Spleen (tissue), 11 donors: Measurements from ENCODE around the gene CYGB. TPM values are rescaled to one million over a fixed set of nuclear protein-coding genes. Genes with fewer than 3 reads are reported as not detected.

Experiments
- DNase-seq: peaks from one replicate; pipeline ENCODE4 v3.0.0-alpha.2; 2020
- H3K27ac ChIP-seq, 8 donors: fragments of 200-600 bp; sonication (generic) in 7 of 8; 1 replicate in 4 of 8; 2 replicates in 4 of 8; pipeline versions ENCODE4 v1.5.0 to v1.8.0; 2016 to 2021; ENCODE audit warnings: inconsistent platforms in 4 of 8, mild to moderate bottlenecking in 4 of 8, moderate library complexity in 1 of 8
- H3K27me3 ChIP-seq, 7 donors: fragments of 200-600 bp; sonication (generic) in 6 of 7; replicated peaks in 1 of 7; 1 replicate in 4 of 7; 2 replicates in 3 of 7; pipeline versions ENCODE4 v1.5.0 to v1.8.0; 2016 to 2021; ENCODE audit warnings: inconsistent platforms in 3 of 7, mild to moderate bottlenecking in 1 of 7
- H3K36me3 ChIP-seq, 6 donors: fragments of 200-600 bp; sonication (generic) in 5 of 6; 1 replicate in 4 of 6; 2 replicates in 2 of 6; pipeline versions ENCODE4 v1.5.0 to v1.8.0; 2016 to 2021; ENCODE audit warnings: inconsistent platforms in 2 of 6
- H3K4me1 ChIP-seq, 6 donors: fragments of 200-600 bp; sonication (generic) in 5 of 6; 1 replicate in 3 of 6; 2 replicates in 3 of 6; pipeline versions ENCODE4 v1.5.0 to v1.8.0; 2016 to 2021; ENCODE audit warnings: inconsistent platforms in 3 of 6
- H3K4me3 ChIP-seq, 8 donors: fragments of 200-600 bp; sonication (generic) in 7 of 8; 1 replicate in 4 of 8; 2 replicates in 4 of 8; pipeline versions ENCODE4 v1.5.0 to v1.8.0; 2016 to 2021; ENCODE audit warnings: inconsistent platforms in 4 of 8, mild to moderate bottlenecking in 4 of 8, moderate library complexity in 2 of 8
- H3K9me3 ChIP-seq, 8 donors: fragments of 200-600 bp; sonication (generic) in 7 of 8; 1 replicate in 4 of 8; 2 replicates in 4 of 8; pipeline versions ENCODE4 v1.5.0 to v1.8.0; 2016 to 2021; ENCODE audit warnings: inconsistent platforms in 4 of 8
- CTCF ChIP-seq, 11 experiments: fragments of 200-600 bp in 7 of 11; fragments of 450-650 bp in 4 of 11; sonication (generic) in 4 of 11; IDR thresholded peaks in 8 of 11; conservative IDR thresholded peaks in 3 of 11; 1 replicate in 7 of 11; 2 replicates in 4 of 11; pipeline versions ENCODE4 v1.4.0 to v1.8.0; 2016 to 2021; ENCODE audit warnings: antibody characterized with exemption in 11 of 11, inconsistent platforms in 4 of 11, mild to moderate bottlenecking in 1 of 11
- POLR2A ChIP-seq, 3 donors: fragments of 450-650 bp; IDR thresholded peaks; one replicate each; pipeline ENCODE4 v1.5.1; 2017; ENCODE audit warnings: antibody characterized with exemption in 3 of 3, mild to moderate bottlenecking in 1 of 3
- POLR2AphosphoS5 ChIP-seq, 3 donors: sonication (generic); formaldehyde crosslinking; IDR thresholded peaks; one replicate each; pipeline ENCODE4 v1.5.1; 2017; ENCODE audit warnings: antibody characterized with exemption in 3 of 3
- WGBS, 5 donors: extraction: QIAGEN DNeasy Blood & Tissue Kit in 3 of 5; methylation state at CpG; one replicate each; pipeline versions ENCODE4 v1.1.5 to v1.1.7; 2013 to 2018; 5-methylcytosine and 5-hydroxymethylcytosine counted together
- intact Hi-C: fragments of 100-400 bp; cut with DNase I; formaldehyde crosslinking; loops from one replicate; pipeline ENCODE4 v1.15.0; 2023; ENCODE audit warnings: low total_unique reads
- polyA plus RNA-seq, 3 donors: library from polyadenylated mRNA; stranded (reverse); fragments of 200-250 nt; gene quantifications; one replicate each; pipeline ENCODE4 v1.2.1, GENCODE V29; 2013
- total RNA-seq, 7 donors: library from RNA; depleted of rRNA in 3 of 7; stranded (reverse); fragments of >200 nt in 3 of 7; fragmentation: NEBNext Ultra II Directional in 4 of 7; extraction: Animal tissue kit (Norgen Biotek cat#: 25700) in 4 of 7; gene quantifications; one replicate each; pipeline versions ENCODE4 v1.1.0 to v1.2.1, GENCODE V29; 2016 to 2021
- donor health status: healthy with polysubstance abuse.
- donor health status: DM: no; HTN: no; CAD: no; lungs with moderate emphysema.
- donor health status: DM: no; HTN: no; CAD: no.
- donor health status: Bipolar disorder and iron deficiency.
- donor health status: healthy.
- donor health status: DM: no; HTN: no; CAD: no.
- donor health status: DM: yes; HTN: yes; CAD: no.

Gene CYGB
- total and polyA plus RNA-seq, 10 donors = 3.5 to 21.0 (median 7.7) TPM

GRCh38 chr17:76495663-76496400 lies 41.7 kb downstream of the CYGB start:
- Histone ChIP-seq H3K9me3 (no peaks in the 10 kb centered on the region), H3K4me3 (no peak overlapping the region), H3K27me3 (no peaks in the 10 kb centered on the region), H3K36me3 (peaks cover 0 to 33% (median 3%) of the 10 kb centered on the region in 6 donors), H3K27ac (peak overlapping the region in 7 of 8 donors; percentile 12 to 98 (median 96)), H3K4me1 (peaks cover 72 to 100% (median 99%) of the 10 kb centered on the region in 6 donors)
- intact Hi-C loops = no loop called here
- WGBS, 5 donors = 75 to 94% (median 87%) methylated on average over 9 to 16 of the region's 16 CpGs
- DNase-seq = no peak
- TF ChIP-seq POLR2A (IDR thresholded peaks at IDR 0.05) (no peak), POLR2AphosphoS5 (IDR thresholded peaks at IDR 0.05) (peak in 1 of 3 donors; percentile 52)

GRCh38 chr17:76493505-76494167 lies 43.9 kb downstream of the CYGB start:
- peak; percentile 90 for DNase-seq
- TF ChIP-seq POLR2AphosphoS5 (IDR thresholded peaks at IDR 0.05) (peak; percentile 48 to 58 (median 58)), CTCF (IDR thresholded peaks at IDR 0.05 in 8 of 11, conservative IDR thresholded peaks at IDR 0.05 in 3 of 11) (no peak), POLR2A (IDR thresholded peaks at IDR 0.05) (no peak)
- Histone ChIP-seq H3K4me3 (peak overlapping the region in 6 of 8 donors; percentile 15 to 64 (median 22)), H3K27ac (peak overlapping the region; percentile 88 to 98 (median 96)), H3K36me3 (peaks cover 0 to 33% (median 3%) of the 10 kb centered on the region in 6 donors), H3K27me3 (no peaks in the 10 kb centered on the region), H3K9me3 (no peaks in the 10 kb centered on the region), H3K4me1 (peaks cover 74 to 100% (median 98%) of the 10 kb centered on the region in 6 donors)
- intact Hi-C loops = no loop called here
- WGBS, 5 donors = 31 to 40% (median 37%) methylated on average over 21 of the region's 21 CpGs

- intact Hi-C loops = no loop called here
- Histone ChIP-seq H3K9me3 (no peaks in the 10 kb centered on the region), H3K4me1 (peaks cover 69 to 100% (median 94%) of the 10 kb centered on the region in 6 donors), H3K27ac (peak overlapping the region; percentile 88 to 98 (median 96)), H3K4me3 (peak overlapping the region in 7 of 8 donors; percentile 11 to 64 (median 20)), H3K27me3 (no peaks in the 10 kb centered on the region), H3K36me3 (peaks cover 0 to 30% (median 3%) of the 10 kb centered on the region in 6 donors)
- peak in 1 of 3 donors; percentile 21 for TF ChIP-seq POLR2A (IDR thresholded peaks at IDR 0.05)
- peak; percentile 81 to 88 (median 86) for TF ChIP-seq POLR2AphosphoS5 (IDR thresholded peaks at IDR 0.05)
- TF ChIP-seq CTCF (IDR thresholded peaks at IDR 0.05 in 8 of 11, conservative IDR thresholded peaks at IDR 0.05 in 3 of 11) = no peak
- 1 to 2% (median 2%) methylated on average over 15 of the region's 15 CpGs for WGBS, 5 donors
- peak; percentile 95 for DNase-seq
Measured at GRCh38 chr17:76492989-76493501, 44.5 kb downstream of the CYGB start.

GRCh38 chr17:76492123-76492988 lies 45.2 kb downstream of the CYGB start:
- 12 to 39% (median 33%) methylated on average over 6 to 11 of the region's 11 CpGs for WGBS, 5 donors
- Histone ChIP-seq H3K36me3 (peaks cover 0 to 30% (median 8%) of the 10 kb centered on the region in 6 donors), H3K4me1 (peaks cover 62 to 100% (median 89%) of the 10 kb centered on the region in 6 donors), H3K4me3 (peak overlapping the region in 7 of 8 donors; percentile 11 to 64 (median 20)), H3K27me3 (no peaks in the 10 kb centered on the region), H3K9me3 (no peaks in the 10 kb centered on the region), H3K27ac (peak overlapping the region; percentile 88 to 98 (median 96))
- intact Hi-C loops = no loop called here
- peak; percentile 90 for DNase-seq
- peak in 2 of 3 donors; percentile 3 to 35 for TF ChIP-seq POLR2AphosphoS5 (IDR thresholded peaks at IDR 0.05)
- TF ChIP-seq POLR2A (IDR thresholded peaks at IDR 0.05) = no peak
- TF ChIP-seq CTCF (IDR thresholded peaks at IDR 0.05 in 8 of 11, conservative IDR thresholded peaks at IDR 0.05 in 3 of 11) = no peak
